Measurements from ENCODE around the gene P4HB.

DNA sequence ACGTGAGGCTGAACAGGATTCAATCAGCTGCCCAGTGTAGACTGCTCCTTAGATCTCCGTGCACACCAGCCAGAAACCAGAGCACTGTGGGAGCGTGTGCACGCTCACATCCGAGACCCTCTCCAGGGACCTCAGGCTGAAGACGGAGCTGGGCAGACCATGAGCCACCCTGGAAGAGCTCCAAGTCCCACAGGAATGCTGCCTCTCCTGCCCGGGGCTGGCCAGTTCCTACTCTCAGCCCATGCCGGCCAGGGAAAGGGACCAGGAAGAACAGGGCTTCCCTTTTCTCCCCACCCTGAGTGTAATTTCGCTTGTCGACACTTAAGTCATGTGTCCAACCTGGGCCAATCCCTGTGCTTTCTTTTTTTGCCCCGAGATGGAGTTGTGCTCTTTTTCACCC, 24.2 kb upstream of the P4HB start:
- TF ChIP-seq, protein P1, sequence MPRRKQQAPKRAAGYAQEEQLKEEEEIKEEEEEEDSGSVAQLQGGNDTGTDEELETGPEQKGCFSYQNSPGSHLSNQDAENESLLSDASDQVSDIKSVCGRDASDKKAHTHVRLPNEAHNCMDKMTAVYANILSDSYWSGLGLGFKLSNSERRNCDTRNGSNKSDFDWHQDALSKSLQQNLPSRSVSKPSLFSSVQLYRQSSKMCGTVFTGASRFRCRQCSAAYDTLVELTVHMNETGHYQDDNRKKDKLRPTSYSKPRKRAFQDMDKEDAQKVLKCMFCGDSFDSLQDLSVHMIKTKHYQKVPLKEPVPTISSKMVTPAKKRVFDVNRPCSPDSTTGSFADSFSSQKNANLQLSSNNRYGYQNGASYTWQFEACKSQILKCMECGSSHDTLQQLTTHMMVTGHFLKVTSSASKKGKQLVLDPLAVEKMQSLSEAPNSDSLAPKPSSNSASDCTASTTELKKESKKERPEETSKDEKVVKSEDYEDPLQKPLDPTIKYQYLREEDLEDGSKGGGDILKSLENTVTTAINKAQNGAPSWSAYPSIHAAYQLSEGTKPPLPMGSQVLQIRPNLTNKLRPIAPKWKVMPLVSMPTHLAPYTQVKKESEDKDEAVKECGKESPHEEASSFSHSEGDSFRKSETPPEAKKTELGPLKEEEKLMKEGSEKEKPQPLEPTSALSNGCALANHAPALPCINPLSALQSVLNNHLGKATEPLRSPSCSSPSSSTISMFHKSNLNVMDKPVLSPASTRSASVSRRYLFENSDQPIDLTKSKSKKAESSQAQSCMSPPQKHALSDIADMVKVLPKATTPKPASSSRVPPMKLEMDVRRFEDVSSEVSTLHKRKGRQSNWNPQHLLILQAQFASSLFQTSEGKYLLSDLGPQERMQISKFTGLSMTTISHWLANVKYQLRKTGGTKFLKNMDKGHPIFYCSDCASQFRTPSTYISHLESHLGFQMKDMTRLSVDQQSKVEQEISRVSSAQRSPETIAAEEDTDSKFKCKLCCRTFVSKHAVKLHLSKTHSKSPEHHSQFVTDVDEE (CRISPR knock-in tag; IDR thresholded peaks at IDR 0.05), result no peak
- TF ChIP-seq ZFP30 (CRISPR knock-in tag; IDR thresholded peaks at IDR 0.05) (no peak), SNAI2 (CRISPR knock-in tag; IDR thresholded peaks at IDR 0.05) (no peak), ZNF565 (CRISPR knock-in tag; conservative IDR thresholded peaks at IDR 0.05; ENCODE audit: low read depth) (no peak), RARB (CRISPR knock-in tag; IDR thresholded peaks at IDR 0.05) (no peak), ISL1 (CRISPR knock-in tag; IDR thresholded peaks at IDR 0.05) (no peak), PPARA (CRISPR knock-in tag; IDR thresholded peaks at IDR 0.05; ENCODE audit: borderline replicate concordance) (no peak), ZNF70 (CRISPR knock-in tag; IDR thresholded peaks at IDR 0.05) (no peak)
- TF ChIP-seq, protein P2, sequence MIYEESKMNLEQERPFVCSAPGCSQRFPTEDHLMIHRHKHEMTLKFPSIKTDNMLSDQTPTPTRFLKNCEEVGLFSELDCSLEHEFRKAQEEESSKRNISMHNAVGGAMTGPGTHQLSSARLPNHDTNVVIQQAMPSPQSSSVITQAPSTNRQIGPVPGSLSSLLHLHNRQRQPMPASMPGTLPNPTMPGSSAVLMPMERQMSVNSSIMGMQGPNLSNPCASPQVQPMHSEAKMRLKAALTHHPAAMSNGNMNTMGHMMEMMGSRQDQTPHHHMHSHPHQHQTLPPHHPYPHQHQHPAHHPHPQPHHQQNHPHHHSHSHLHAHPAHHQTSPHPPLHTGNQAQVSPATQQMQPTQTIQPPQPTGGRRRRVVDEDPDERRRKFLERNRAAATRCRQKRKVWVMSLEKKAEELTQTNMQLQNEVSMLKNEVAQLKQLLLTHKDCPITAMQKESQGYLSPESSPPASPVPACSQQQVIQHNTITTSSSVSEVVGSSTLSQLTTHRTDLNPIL (CRISPR knock-in tag; IDR thresholded peaks at IDR 0.05; ENCODE audit: low read depth), result no peak
- TF ChIP-seq, protein P3, sequence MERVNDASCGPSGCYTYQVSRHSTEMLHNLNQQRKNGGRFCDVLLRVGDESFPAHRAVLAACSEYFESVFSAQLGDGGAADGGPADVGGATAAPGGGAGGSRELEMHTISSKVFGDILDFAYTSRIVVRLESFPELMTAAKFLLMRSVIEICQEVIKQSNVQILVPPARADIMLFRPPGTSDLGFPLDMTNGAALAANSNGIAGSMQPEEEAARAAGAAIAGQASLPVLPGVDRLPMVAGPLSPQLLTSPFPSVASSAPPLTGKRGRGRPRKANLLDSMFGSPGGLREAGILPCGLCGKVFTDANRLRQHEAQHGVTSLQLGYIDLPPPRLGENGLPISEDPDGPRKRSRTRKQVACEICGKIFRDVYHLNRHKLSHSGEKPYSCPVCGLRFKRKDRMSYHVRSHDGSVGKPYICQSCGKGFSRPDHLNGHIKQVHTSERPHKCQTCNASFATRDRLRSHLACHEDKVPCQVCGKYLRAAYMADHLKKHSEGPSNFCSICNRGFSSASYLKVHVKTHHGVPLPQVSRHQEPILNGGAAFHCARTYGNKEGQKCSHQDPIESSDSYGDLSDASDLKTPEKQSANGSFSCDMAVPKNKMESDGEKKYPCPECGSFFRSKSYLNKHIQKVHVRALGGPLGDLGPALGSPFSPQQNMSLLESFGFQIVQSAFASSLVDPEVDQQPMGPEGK (CRISPR knock-in tag; IDR thresholded peaks at IDR 0.05; ENCODE audit: borderline replicate concordance), result no peak

Data from SK-N-SH treated with all-trans-retinoic acid at 6 μM for 48 hours (cell line).